A549 (cell line): ENCODE results near the gene AHCY. TPM values are rescaled to one million over a fixed set of nuclear protein-coding genes. Genes with fewer than 3 reads are reported as not detected.

Experiments used
- ATAC-seq, 2 experiments: fragments of 200-7000 bp in 1 of 2; fragments of >200 bp in 1 of 2; cut with Nextera tagmentation in 1 of 2; cut with Tn5 transposase in 1 of 2; 3 replicates each; pipeline versions ENCODE4 v1.8.0 to v1.9.1; 2018 to 2020; ENCODE audit warnings: mild to moderate bottlenecking in 1 of 2, moderate library complexity in 1 of 2
- CTCF ChIA-PET: fragments of 300-600 bp; sonication (Branson Sonifier 250); formaldehyde crosslinking; extraction: SDS; loops from one replicate; lab custom pipeline; 2021; ENCODE audit warnings: antibody characterized with exemption, inconsistent platforms; lab: Yijun Ruan, JAX
- POLR2A ChIA-PET: fragments of 350-600 bp; formaldehyde crosslinking; extraction: SDS; loops from one replicate; lab custom pipeline; 2021; ENCODE audit warnings: antibody characterized with exemption, inconsistent platforms; lab: Yijun Ruan, JAX
- DNase-seq, 2 experiments: peaks; one replicate each; pipeline versions ENCODE4 v3.0.0 to v3.0.0-alpha.2; 2011 to 2016; ENCODE audit warnings: low read depth in 1 of 2, low spot score in 1 of 2
- FAIRE-seq: peaks from 2 replicates; lab custom pipeline; 2011; peaks lifted over from hg19 to GRCh38; lab: Jason Lieb, UNC
- H3K27ac ChIP-seq, 2 experiments: fragments of >200 bp; sonication (Bioruptor Twin); formaldehyde crosslinking; 3 replicates each; pipeline ENCODE4 v1.5.1; 2016 to 2017
- H3K4me1 ChIP-seq: fragments of >200 bp; sonication (Bioruptor Twin); formaldehyde crosslinking; 3 replicates; pipeline ENCODE4 v1.6.1; 2016
- H3K4me2 ChIP-seq: fragments of >200 bp; sonication (Bioruptor Twin); formaldehyde crosslinking; 3 replicates; pipeline ENCODE4 v1.6.1; 2016
- H3K4me3 ChIP-seq: fragments of >200 bp; sonication (Bioruptor Twin); formaldehyde crosslinking; 3 replicates; pipeline ENCODE4 v1.5.1; 2016
- H3K9me3 ChIP-seq: fragments of >200 bp; sonication (Bioruptor Twin); formaldehyde crosslinking; 3 replicates; pipeline ENCODE4 v1.6.1; 2016
- BHLHE40 ChIP-seq: IDR thresholded peaks from 2 replicates; pipeline ENCODE4 v1.6.1; 2012; ENCODE audit warnings: low read depth, low read length, inconsistent platforms
- CBX2 ChIP-seq: fragments of 200-600 bp; sonication (generic); IDR thresholded peaks from 2 replicates; pipeline ENCODE4 v1.6.1; 2016; ENCODE audit warnings: low read depth, mild to moderate bottlenecking, borderline replicate concordance
- CBX8 ChIP-seq: fragments of 200-600 bp; sonication (generic); IDR thresholded peaks from 2 replicates; pipeline ENCODE4 v1.6.1; 2016
- CEBPB ChIP-seq, 2 experiments: fragments of >200 bp in 1 of 2; sonication (Bioruptor Twin) in 1 of 2; formaldehyde crosslinking in 1 of 2; IDR thresholded peaks; 2 replicates each; pipeline ENCODE4 v1.6.1; 2012 to 2016
- EHMT2 ChIP-seq: fragments of 200-600 bp; sonication (generic); IDR thresholded peaks from 2 replicates; pipeline ENCODE4 v1.6.1; 2016; ENCODE audit warnings: antibody characterized with exemption, low read depth, mild to moderate bottlenecking, moderate library complexity
- EP300 ChIP-seq, 2 experiments: fragments of >200 bp; sonication (Bioruptor Twin); formaldehyde crosslinking; IDR thresholded peaks; 2 replicates in 1 of 2; 3 replicates in 1 of 2; pipeline ENCODE4 v1.6.1; 2016 to 2017
- ESRRA ChIP-seq: fragments of 150-350 bp; IDR thresholded peaks from 2 replicates; pipeline ENCODE4 v1.6.1; 2014; ENCODE audit warnings: mild to moderate bottlenecking, low read length, borderline replicate concordance
- FOSL2 ChIP-seq, 2 experiments: fragments of 450-650 bp in 1 of 2; fragments of >200 bp in 1 of 2; sonication (Bioruptor Twin) in 1 of 2; formaldehyde crosslinking; IDR thresholded peaks; 2 replicates each; pipeline versions ENCODE4 v1.5.0 to v1.6.1; 2016 to 2020; ENCODE audit warnings: mild to moderate bottlenecking in 1 of 2, moderate library complexity in 1 of 2
- FOXS1 ChIP-seq: fragments of 250-450 bp; sonication (Bioruptor Pico); IDR thresholded peaks from 2 replicates; pipeline ENCODE4 v1.5.0; 2020; ENCODE audit warnings: mild to moderate bottlenecking, moderate library complexity
- HDAC2 ChIP-seq: fragments of 200-600 bp; sonication (generic); IDR thresholded peaks from 2 replicates; pipeline ENCODE4 v1.6.1; 2016
- HEYL ChIP-seq: fragments of 250-450 bp; sonication (Bioruptor Pico); IDR thresholded peaks from 2 replicates; pipeline ENCODE4 v1.8.0; 2021; ENCODE audit warnings: mild to moderate bottlenecking, moderate library complexity
- HOXA7 ChIP-seq: fragments of 250-450 bp; sonication (Bioruptor Pico); IDR thresholded peaks from 2 replicates; pipeline ENCODE4 v1.5.0; 2020; ENCODE audit warnings: mild to moderate bottlenecking, moderate library complexity
- HOXB13 ChIP-seq: fragments of 250-450 bp; sonication (Bioruptor Pico); IDR thresholded peaks from 2 replicates; pipeline ENCODE4 v1.5.0; 2020; ENCODE audit warnings: low read depth, mild to moderate bottlenecking, moderate library complexity
- JUN ChIP-seq, 2 experiments: fragments of >200 bp; sonication (Bioruptor Twin); formaldehyde crosslinking; IDR thresholded peaks; 2 replicates in 1 of 2; 3 replicates in 1 of 2; pipeline ENCODE4 v1.6.1; 2016 to 2017
- JUNB ChIP-seq: fragments of >200 bp; sonication (Bioruptor Twin); formaldehyde crosslinking; IDR thresholded peaks from 2 replicates; pipeline ENCODE4 v1.6.1; 2016
- KDM5A ChIP-seq: fragments of 200-600 bp; sonication (generic); IDR thresholded peaks from 2 replicates; pipeline ENCODE4 v1.6.1; 2016; ENCODE audit warnings: antibody characterized with exemption, mild to moderate bottlenecking
- MAZ ChIP-seq: fragments of 150-350 bp; IDR thresholded peaks from 2 replicates; pipeline ENCODE4 v1.6.1; 2014; ENCODE audit warnings: antibody characterized with exemption, low read depth, low read length, borderline replicate concordance
- MYC ChIP-seq: IDR thresholded peaks from 2 replicates; pipeline ENCODE4 v1.6.1; 2012; ENCODE audit warnings: mild to moderate bottlenecking, inconsistent platforms, low read length, improper control_type of control experiment, borderline replicate concordance
- NFE2L2 ChIP-seq: fragments of 150-350 bp; conservative IDR thresholded peaks from 2 replicates; pipeline ENCODE4 v1.6.1; 2014; ENCODE audit warnings: low read length
- NPAS2 ChIP-seq: fragments of 250-450 bp; sonication (Bioruptor Pico); IDR thresholded peaks from 2 replicates; pipeline ENCODE4 v1.8.0; 2022; ENCODE audit warnings: mild to moderate bottlenecking, moderate library complexity, borderline replicate concordance
- PHF8 ChIP-seq: fragments of 200-600 bp; sonication (generic); IDR thresholded peaks from 2 replicates; pipeline ENCODE4 v1.6.1; 2016; ENCODE audit warnings: low read depth, mild to moderate bottlenecking, antibody characterized with exemption, moderate library complexity, borderline replicate concordance
- RFX5 ChIP-seq: fragments of 450-650 bp; IDR thresholded peaks from 2 replicates; pipeline ENCODE4 v1.7.1; 2014; ENCODE audit warnings: antibody characterized with exemption, mild to moderate bottlenecking, moderate library complexity
- RNF2 ChIP-seq: fragments of 200-600 bp; sonication (generic); IDR thresholded peaks from 2 replicates; pipeline ENCODE4 v1.6.1; 2016; ENCODE audit warnings: low read depth, mild to moderate bottlenecking, antibody characterized with exemption, moderate library complexity, borderline replicate concordance
- SREBF2 ChIP-seq: fragments of 450-650 bp; IDR thresholded peaks from 2 replicates; pipeline ENCODE4 v1.6.1; 2014; ENCODE audit warnings: mild to moderate bottlenecking, moderate library complexity
- TFCP2L1 ChIP-seq: fragments of 250-450 bp; sonication (Bioruptor Pico); IDR thresholded peaks from 2 replicates; pipeline ENCODE4 v1.5.0; 2021; ENCODE audit warnings: mild to moderate bottlenecking
- TP53 ChIP-seq: fragments of 250-450 bp; sonication (Bioruptor Pico); IDR thresholded peaks from 2 replicates; pipeline ENCODE4 v1.5.0; 2021; ENCODE audit warnings: mild to moderate bottlenecking, moderate library complexity
- ZC3H11A ChIP-seq: fragments of 450-650 bp; IDR thresholded peaks from 2 replicates; pipeline ENCODE4 v1.6.1; 2014; ENCODE audit warnings: antibody characterized with exemption, mild to moderate bottlenecking
- ZFP36 ChIP-seq: fragments of 450-650 bp; IDR thresholded peaks from 2 replicates; pipeline ENCODE4 v1.6.1; 2014; ENCODE audit warnings: borderline replicate concordance; ENCODE audit not compliant: partially characterized antibody
- ZNF302 ChIP-seq: fragments of 250-450 bp; sonication (Bioruptor Pico); IDR thresholded peaks from 2 replicates; pipeline ENCODE4 v1.9.0; 2021; ENCODE audit warnings: inconsistent platforms, mild to moderate bottlenecking, moderate library complexity
- ZSCAN20 ChIP-seq: fragments of 250-450 bp; sonication (Bioruptor Pico); IDR thresholded peaks from 2 replicates; pipeline ENCODE4 v1.8.0; 2022; ENCODE audit warnings: mild to moderate bottlenecking, moderate library complexity
- WGBS: methylation state at CpG from one replicate; pipeline ENCODE4 v1.1.6; 2017; ENCODE audit errors: missing lambda C conversion rate; 5-methylcytosine and 5-hydroxymethylcytosine counted together
- polyA plus RNA-seq, 4 experiments: library from polyadenylated mRNA; depleted of rRNA in 3 of 4; stranded (reverse); fragments of >200 nt; fragmentation: RNase III in 1 of 4; extraction: RNeasy Plus Mini Kit Qiagen cat#74134 plus additional on column Dnase treatment in 1 of 4; gene quantifications; 2 replicates in 3 of 4; 3 replicates in 1 of 4; pipeline ENCODE4 v1.2.3, GENCODE V29; 2011 to 2017
- TF ChIP-seq, protein P1 (sequence below): IDR thresholded peaks from 2 replicates; pipeline ENCODE4 v1.6.1; 2012
- TF ChIP-seq, protein P2 (sequence below): IDR thresholded peaks from 2 replicates; pipeline ENCODE4 v1.6.1; 2012
- TF ChIP-seq, protein P3 (sequence below): fragments of >200 bp; sonication (Bioruptor Twin); formaldehyde crosslinking; IDR thresholded peaks from 2 replicates; pipeline ENCODE4 v1.6.1; 2016

AHCY gene
- polyA plus RNA-seq, 2 of the 4 experiments (the other 2 are of a cell fraction): 274 to 290 TPM

- peaks cover 36% of the 10 kb centered on the region for H3K4me1 ChIP-seq
- no peak overlapping the region for H3K4me3 ChIP-seq
- no peak for FAIRE-seq
- H3K27ac ChIP-seq: no peak overlapping the region
- no peak overlapping the region for H3K4me2 ChIP-seq
- ChIA-PET CTCF (interaction anchor here (1.2 to 5.2 kb wide), 6 partner anchors 10 to 226 kb away, joined by 3 to 38 read pairs (median 6); partner anchors contain the start of gene DYNLRB1), POLR2A (interaction anchor here (0.6 kb wide), 1 partner anchor 9 kb away, joined by 4 read pairs; no protein-coding TSS in a partner anchor)
- no peak for DNase-seq
- no peak for ATAC-seq
- 84% methylated on average over 3 of the region's 3 CpGs for WGBS
- TF ChIP-seq NFE2L2: no peak
- no peak for TF ChIP-seq CEBPB (IDR thresholded peaks at IDR 0.05)
- TF ChIP-seq PHF8: no peak
- no peak for TF ChIP-seq RNF2
- TF ChIP-seq JUNB: no peak
- no peak for TF ChIP-seq MYC
- TF ChIP-seq BHLHE40: no peak
- no peak for TF ChIP-seq SREBF2
- TF ChIP-seq EP300 (IDR thresholded peaks at IDR 0.05): no peak
- TF ChIP-seq NPAS2 (CRISPR knock-in tag): no peak
- TF ChIP-seq FOXS1 (CRISPR knock-in tag): no peak
- TF ChIP-seq FOSL2 (IDR thresholded peaks at IDR 0.05): no peak
- TF ChIP-seq FOSL2 (CRISPR knock-in tag; IDR thresholded peaks at IDR 0.05): no peak
- TF ChIP-seq, all 56 proteins: peak for 0
- H3K9me3 ChIP-seq: no peaks in the 10 kb centered on the region
Measured at GRCh38 chr20:34296468-34296867, 6.7 kb downstream of the AHCY start.

DNA sequence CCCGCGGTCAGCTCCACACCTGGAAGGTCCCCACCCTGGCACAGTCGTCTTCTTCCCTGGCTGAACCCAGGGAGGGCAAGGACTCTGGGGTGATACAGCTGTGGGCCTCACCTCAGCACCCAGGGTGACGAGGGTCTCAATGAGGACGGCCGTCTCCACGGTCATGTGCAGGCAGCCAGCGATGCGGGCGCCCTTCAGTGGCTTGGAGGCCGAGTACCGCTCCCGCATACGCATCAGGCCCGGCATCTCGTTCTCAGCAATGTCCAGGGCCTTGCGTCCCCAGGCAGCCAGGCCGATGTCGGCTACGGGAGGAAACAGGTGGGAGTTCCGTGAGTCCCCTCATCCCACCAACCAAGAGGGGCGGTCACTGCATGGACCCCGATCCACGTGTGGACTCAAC, 7.9 kb downstream of the AHCY start:
- FAIRE-seq: no peak
- no peak overlapping the region for H3K4me2 ChIP-seq
- ATAC-seq: no peak
- H3K4me3 ChIP-seq: no peak overlapping the region
- no peak for TF ChIP-seq HDAC2
- TF ChIP-seq, protein P1, sequence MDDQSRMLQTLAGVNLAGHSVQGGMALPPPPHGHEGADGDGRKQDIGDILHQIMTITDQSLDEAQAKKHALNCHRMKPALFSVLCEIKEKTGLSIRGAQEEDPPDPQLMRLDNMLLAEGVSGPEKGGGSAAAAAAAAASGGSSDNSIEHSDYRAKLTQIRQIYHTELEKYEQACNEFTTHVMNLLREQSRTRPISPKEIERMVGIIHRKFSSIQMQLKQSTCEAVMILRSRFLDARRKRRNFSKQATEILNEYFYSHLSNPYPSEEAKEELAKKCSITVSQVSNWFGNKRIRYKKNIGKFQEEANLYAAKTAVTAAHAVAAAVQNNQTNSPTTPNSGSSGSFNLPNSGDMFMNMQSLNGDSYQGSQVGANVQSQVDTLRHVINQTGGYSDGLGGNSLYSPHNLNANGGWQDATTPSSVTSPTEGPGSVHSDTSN: no peak
- TF ChIP-seq, protein P2, sequence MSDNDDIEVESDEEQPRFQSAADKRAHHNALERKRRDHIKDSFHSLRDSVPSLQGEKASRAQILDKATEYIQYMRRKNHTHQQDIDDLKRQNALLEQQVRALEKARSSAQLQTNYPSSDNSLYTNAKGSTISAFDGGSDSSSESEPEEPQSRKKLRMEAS: no peak
- TF ChIP-seq HOXA7 (CRISPR knock-in tag): no peak
- TF ChIP-seq CBX2: no peak
- no peak for TF ChIP-seq ZSCAN20 (CRISPR knock-in tag)
- TF ChIP-seq ZNF302 (CRISPR knock-in tag): no peak
- TF ChIP-seq CEBPB (IDR thresholded peaks at IDR 0.05): no peak
- no peak for TF ChIP-seq CBX8
- TF ChIP-seq MAZ: no peak
- TF ChIP-seq ZC3H11A: no peak
- TF ChIP-seq TP53 (CRISPR knock-in tag): no peak
- WGBS: 99% methylated on average over 15 of the region's 24 CpGs
- ChIA-PET CTCF (interaction anchor here (0.8 to 5.2 kb wide), 5 partner anchors 17 to 228 kb away, joined by 3 to 38 read pairs (median 13); no protein-coding TSS in a partner anchor), POLR2A (no interaction called here)
- H3K27ac ChIP-seq: no peak overlapping the region
- DNase-seq: no peak
- peaks cover 24% of the 10 kb centered on the region for H3K4me1 ChIP-seq
- H3K9me3 ChIP-seq: no peaks in the 10 kb centered on the region

DNA sequence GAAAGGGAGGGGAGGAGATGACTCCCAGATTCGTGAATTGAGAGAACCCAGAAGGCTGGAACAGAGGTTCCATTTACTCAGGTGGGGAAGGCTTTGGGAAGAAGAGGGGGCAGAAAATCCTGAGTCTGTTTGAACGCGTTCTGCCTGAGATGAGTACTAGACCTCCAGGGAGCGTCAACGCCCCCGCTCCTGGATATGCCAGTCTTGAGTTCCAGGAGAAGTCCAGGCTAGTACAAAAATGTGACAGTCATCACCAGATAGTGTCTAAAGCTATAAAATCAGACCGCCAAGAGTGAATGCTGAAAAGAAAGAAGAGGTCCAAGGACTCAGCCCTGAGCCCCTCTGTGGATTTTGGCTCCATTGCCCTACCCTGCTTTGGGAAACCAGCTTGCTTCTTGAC, 8.6 kb downstream of the AHCY start:
- H3K4me1 ChIP-seq: peaks cover 17% of the 10 kb centered on the region; the same call in 2 of the 3 replicates
- H3K27ac ChIP-seq: no peak overlapping the region
- ATAC-seq: no peak
- CTCF ChIA-PET: interaction anchor here (0.8 to 4.1 kb wide), 5 partner anchors 18 to 228 kb away, joined by 3 to 13 read pairs (median 5); no protein-coding TSS in a partner anchor
- H3K9me3 ChIP-seq: no peaks in the 10 kb centered on the region
- DNase-seq: no peak
- no peak for TF ChIP-seq CEBPB (IDR thresholded peaks at IDR 0.05)
- TF ChIP-seq RFX5: no peak
- no peak for TF ChIP-seq EHMT2
- TF ChIP-seq, protein P3, sequence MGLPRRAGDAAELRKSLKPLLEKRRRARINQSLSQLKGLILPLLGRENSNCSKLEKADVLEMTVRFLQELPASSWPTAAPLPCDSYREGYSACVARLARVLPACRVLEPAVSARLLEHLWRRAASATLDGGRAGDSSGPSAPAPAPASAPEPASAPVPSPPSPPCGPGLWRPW: no peak
- TF ChIP-seq FOSL2 (IDR thresholded peaks at IDR 0.05): no peak
- TF ChIP-seq FOSL2 (CRISPR knock-in tag; IDR thresholded peaks at IDR 0.05): no peak
- TF ChIP-seq TFCP2L1 (CRISPR knock-in tag): no peak
- no peak for TF ChIP-seq HOXB13 (CRISPR knock-in tag)
- no peak for TF ChIP-seq CBX2
- TF ChIP-seq MYC: no peak
- TF ChIP-seq, protein P1: no peak
- TF ChIP-seq ZFP36: no peak
- TF ChIP-seq ZC3H11A: no peak
- TF ChIP-seq KDM5A: no peak
- no peak for TF ChIP-seq JUN (IDR thresholded peaks at IDR 0.05)
- no peak for TF ChIP-seq ESRRA
- TF ChIP-seq HEYL: no peak
- no peak for TF ChIP-seq ZSCAN20 (CRISPR knock-in tag)
- no peak for TF ChIP-seq NFE2L2
- POLR2A ChIA-PET: no interaction called here
- WGBS: 94% methylated on average over 7 of the region's 7 CpGs
- H3K4me2 ChIP-seq: no peak overlapping the region
- no peak for FAIRE-seq
- H3K4me3 ChIP-seq: no peak overlapping the region
